Left lobe of liver (tissue), 2 donors: ENCODE results near the gene TRIM71. TPM values are rescaled to one million over a fixed set of nuclear protein-coding genes. Genes with fewer than 3 reads are reported as not detected.
A peak's percentile ranks its signal among the peaks of the same experiment; 100 is the strongest.
"Not testable (repeated sequence)": the region's sequence is repeated elsewhere in the genome, so short reads cannot be mapped to it uniquely, and the experiment has no call there.

Experiments
- ATAC-seq: fragments of 200-7000 bp; cut with Tn5 transposase; one replicate; pipeline ENCODE4 v1.9.1; 2020; ENCODE audit warnings: mild to moderate bottlenecking, moderate library complexity
- DNase-seq: peaks from one replicate; pipeline ENCODE4 v3.0.0-alpha.2; 2020; ENCODE audit warnings: low spot score
- total RNA-seq: library from RNA; stranded (reverse); gene quantifications from one replicate; pipeline ENCODE4 v1.2.1, GENCODE V29; 2021
- donor health status: DM: no; HTN: no; CAD: no; lungs with moderate emphysema.
- donor health status: DM: no; HTN: yes; CAD: no.

The TRIM71 gene
- total RNA-seq, 1 donor from 2014 or later: 0.25 TPM

- no peak for DNase-seq
- no peak for ATAC-seq
Observed at GRCh38 chr3:32922078-32922477, 104.3 kb downstream of the TRIM71 start.

- no peak for ATAC-seq
Observed at GRCh38 chr3:32930161-32930560, 112.4 kb downstream of the TRIM71 start.

GRCh38 chr3:32931273-32931672 is 113.5 kb downstream of the TRIM71 start:
- ATAC-seq, DNase-seq: not testable (repeated sequence)

More at GRCh38 chr3:32930161-32930560, 112.4 kb downstream of the TRIM71 start:
- no peak for DNase-seq

- DNase-seq: no peak
- ATAC-seq: peak; percentile 54
Observed at GRCh38 chr3:32934150-32934742, 116.4 kb downstream of the TRIM71 start.

GRCh38 chr3:32937331-32937730 is 119.5 kb downstream of the TRIM71 start:
- ATAC-seq: no peak
- DNase-seq: no peak

- not testable (repeated sequence) for DNase-seq
Observed at GRCh38 chr3:32939531-32940284, 121.9 kb downstream of the TRIM71 start.

GRCh38 chr3:32940726-32941125 is 122.9 kb downstream of the TRIM71 start:
- ATAC-seq: no peak
- DNase-seq: no peak

More at GRCh38 chr3:32939531-32940284, 121.9 kb downstream of the TRIM71 start:
- not testable (repeated sequence) for ATAC-seq

GRCh38 chr3:32945136-32945535 is 127.3 kb downstream of the TRIM71 start:
- DNase-seq: no peak
- ATAC-seq: no peak

- not testable (repeated sequence) for ATAC-seq, DNase-seq
Observed at GRCh38 chr3:32945598-32945997, 127.8 kb downstream of the TRIM71 start.

GRCh38 chr3:32946973-32947788 is 129.4 kb downstream of the TRIM71 start:
- DNase-seq (no peak), ATAC-seq (no peak)

Other genes starting within 250 kb of the TRIM71 start
- 10.4 TPM for gene DYNC1LI1, start 247.1 kb upstream of the TRIM71 start, total RNA-seq
- gene CNOT10, start 132.8 kb upstream of the TRIM71 start, total RNA-seq: 10.5 TPM
- gene CCR4, start 133.6 kb downstream of the TRIM71 start, total RNA-seq: 0.33 TPM